Neuronal stem cell (in vitro differentiated cells): ENCODE results near the gene TTC28.

ENCODE experiments used
- DNase-seq: peaks from one replicate; pipeline ENCODE4 v3.0.0-alpha.2; 2013; ENCODE audit warnings: low spot score
- H2AFZ ChIP-seq: one replicate; pipeline ENCODE4 v1.6.1; 2013; ENCODE audit warnings: mild to moderate bottlenecking, low read length, inconsistent platforms
- H2AK5ac ChIP-seq: 2 replicates; pipeline ENCODE4 v1.6.1; 2013; ENCODE audit warnings: low read depth, mild to moderate bottlenecking, inconsistent platforms, low read length, moderate library complexity, mixed read lengths
- H2BK120ac ChIP-seq: 2 replicates; pipeline ENCODE4 v1.6.1; 2013; ENCODE audit warnings: low read depth, mild to moderate bottlenecking, inconsistent platforms, low read length, moderate library complexity, mixed read lengths
- H2BK12ac ChIP-seq: one replicate; pipeline ENCODE4 v1.6.1; 2013; ENCODE audit warnings: low read length, inconsistent platforms
- H2BK15ac ChIP-seq: 2 replicates; pipeline ENCODE4 v1.6.1; 2013; ENCODE audit warnings: mild to moderate bottlenecking, low read length, inconsistent platforms, mixed read lengths
- H2BK5ac ChIP-seq: one replicate; pipeline ENCODE4 v1.6.1; 2013; ENCODE audit warnings: inconsistent platforms, mild to moderate bottlenecking, low read length, moderate library complexity
- H3K14ac ChIP-seq: one replicate; pipeline ENCODE4 v1.6.1; 2013; ENCODE audit warnings: low read length, inconsistent platforms
- H3K18ac ChIP-seq: 2 replicates; pipeline ENCODE4 v1.6.1; 2013; ENCODE audit warnings: low read length, inconsistent platforms
- H3K23ac ChIP-seq: 2 replicates; pipeline ENCODE4 v1.6.1; 2013; ENCODE audit warnings: low read depth, mild to moderate bottlenecking, mixed read lengths, low read length, inconsistent platforms; ENCODE audit not compliant: poor library complexity
- H3K27ac ChIP-seq: replicated peaks from 3 replicates; pipeline ENCODE4 v1.5.1; 2013; ENCODE audit warnings: low read length, inconsistent platforms
- H3K27me3 ChIP-seq, 3 experiments: 2 replicates each; pipeline ENCODE4 v1.6.1; 2013; ENCODE audit warnings: low read length in 3 of 3, mild to moderate bottlenecking in 2 of 3, inconsistent platforms in 1 of 3, low read depth in 1 of 3, mixed read lengths in 1 of 3, moderate library complexity in 1 of 3; ENCODE audit not compliant: control insufficient read depth in 3 of 3, insufficient read depth in 3 of 3
- H3K36me3 ChIP-seq, 2 donors: replicated peaks in 1 of 2; 2 replicates each; pipeline ENCODE4 v1.6.1; 2013; ENCODE audit warnings: low read length in 2 of 2; ENCODE audit not compliant: control insufficient read depth in 2 of 2, insufficient read depth in 2 of 2
- H3K4ac ChIP-seq: 2 replicates; pipeline ENCODE4 v1.6.1; 2013; ENCODE audit warnings: inconsistent platforms, mild to moderate bottlenecking, low read length, moderate library complexity
- H3K4me1 ChIP-seq, 2 donors: 1 replicate in 1 of 2; 2 replicates in 1 of 2; pipeline ENCODE4 v1.6.1; 2013; ENCODE audit warnings: low read length in 2 of 2, low read depth in 1 of 2; ENCODE audit not compliant: control insufficient read depth in 2 of 2, insufficient read depth in 1 of 2
- H3K4me2 ChIP-seq: one replicate; pipeline ENCODE4 v1.6.1; 2013; ENCODE audit warnings: mild to moderate bottlenecking, low read length, inconsistent platforms; ENCODE audit not compliant: insufficient read depth, poor library complexity, severe bottlenecking
- H3K4me3 ChIP-seq, 2 donors: 2 replicates each; pipeline ENCODE4 v1.5.1; 2013; ENCODE audit warnings: low read length in 2 of 2, mild to moderate bottlenecking in 2 of 2, inconsistent platforms in 1 of 2, moderate library complexity in 1 of 2
- H3K79me1 ChIP-seq: one replicate; pipeline ENCODE4 v1.6.1; 2013; ENCODE audit warnings: low read depth, mild to moderate bottlenecking, inconsistent platforms, low read length, moderate library complexity
- H3K9ac ChIP-seq: one replicate; pipeline ENCODE4 v1.6.1; 2013; ENCODE audit warnings: mild to moderate bottlenecking, low read depth, low read length, inconsistent platforms; ENCODE audit not compliant: poor library complexity
- H3K9me3 ChIP-seq, 2 donors: replicated peaks in 1 of 2; 2 replicates each; pipeline versions ENCODE3 to v1.6.1; 2013; ENCODE audit warnings: low read length in 2 of 2, mild to moderate bottlenecking in 2 of 2, inconsistent platforms in 1 of 2, low read depth in 1 of 2, mixed read lengths in 1 of 2, moderate library complexity in 1 of 2; ENCODE audit not compliant: control insufficient read depth in 2 of 2, insufficient read depth in 1 of 2
- H4K8ac ChIP-seq: one replicate; pipeline ENCODE4 v1.6.1; 2013; ENCODE audit warnings: low read depth, mild to moderate bottlenecking, inconsistent platforms, low read length, moderate library complexity
- H4K91ac ChIP-seq: one replicate; pipeline ENCODE4 v1.6.1; 2013; ENCODE audit warnings: low read length, low read depth, mild to moderate bottlenecking, inconsistent platforms; ENCODE audit not compliant: poor library complexity
- WGBS, 2 donors: extraction: QIAGEN DNeasy Blood & Tissue Kit; methylation state at CpG; one replicate each; pipeline ENCODE4 v1.1.7; 2013; ENCODE audit warnings: missing lambda C conversion rate in 2 of 2, mixed read lengths in 1 of 2; ENCODE audit not compliant: insufficient read length in 2 of 2, insufficient replicate concordance in 1 of 2; ENCODE audit errors: extremely low coverage in 2 of 2; 5-methylcytosine and 5-hydroxymethylcytosine counted together

The TTC28 gene

GRCh38 chr22:28243539-28243938 lies 436.1 kb downstream of the TTC28 start:
- H2BK120ac ChIP-seq, result no peak overlapping the region
- H2BK15ac ChIP-seq, result no peak overlapping the region
- no peak overlapping the region for H4K8ac ChIP-seq
- no peak overlapping the region for H3K9ac ChIP-seq
- WGBS, 2 donors, result no CpG with 5 or more reads among the region's 3 CpGs
- no peaks in the 10 kb centered on the region for H3K27me3 ChIP-seq
- no peak overlapping the region for H3K27ac ChIP-seq
- H3K18ac ChIP-seq, result no peak overlapping the region
- H2AFZ ChIP-seq, result no peak overlapping the region
- H3K23ac ChIP-seq, result no peak overlapping the region
- H3K9me3 ChIP-seq, result peaks cover 0 to 2% of the 10 kb centered on the region in 2 donors
- H3K4me2 ChIP-seq, result no peak overlapping the region
- no peak overlapping the region for H2BK5ac ChIP-seq
- no peak for DNase-seq
- no peak overlapping the region for H4K91ac ChIP-seq
- peaks cover 6 to 16% of the 10 kb centered on the region in 2 donors for H3K4me1 ChIP-seq
- H3K79me1 ChIP-seq, result peaks cover 2% of the 10 kb centered on the region
- no peak overlapping the region for H3K14ac ChIP-seq
- H3K36me3 ChIP-seq, result no peaks in the 10 kb centered on the region
- H2AK5ac ChIP-seq, result no peak overlapping the region
- H3K4me3 ChIP-seq, result no peak overlapping the region
- H3K4ac ChIP-seq, result no peak overlapping the region
- H2BK12ac ChIP-seq, result no peak overlapping the region

- H2BK5ac ChIP-seq, result no peak overlapping the region
- no CpG with 5 or more reads among the region's 5 CpGs for WGBS, 2 donors
- H3K27me3 ChIP-seq, result no peaks in the 10 kb centered on the region
- H3K79me1 ChIP-seq, result peaks cover 2% of the 10 kb centered on the region
- no peaks in the 10 kb centered on the region for H3K36me3 ChIP-seq
- H3K27ac ChIP-seq, result no peak overlapping the region
- no peak overlapping the region for H3K14ac ChIP-seq
- peaks cover 0 to 8% of the 10 kb centered on the region in 2 donors for H3K9me3 ChIP-seq
- no peak overlapping the region for H4K8ac ChIP-seq
- H3K4ac ChIP-seq, result no peak overlapping the region
- H4K91ac ChIP-seq, result no peak overlapping the region
- H3K4me3 ChIP-seq, result no peak overlapping the region
- DNase-seq, result no peak
- H3K18ac ChIP-seq, result no peak overlapping the region
- no peak overlapping the region for H3K23ac ChIP-seq
- H2BK120ac ChIP-seq, result no peak overlapping the region
- no peak overlapping the region for H2AFZ ChIP-seq
- no peak overlapping the region for H2AK5ac ChIP-seq
- no peak overlapping the region for H3K9ac ChIP-seq
- no peak overlapping the region for H3K4me2 ChIP-seq
- H2BK12ac ChIP-seq, result no peak overlapping the region
- H3K4me1 ChIP-seq, result peaks cover 6 to 7% of the 10 kb centered on the region in 2 donors
- no peak overlapping the region for H2BK15ac ChIP-seq
Observed at GRCh38 chr22:28241656-28242290, 437.9 kb downstream of the TTC28 start.

GRCh38 chr22:28239941-28240340 lies 439.7 kb downstream of the TTC28 start:
- H3K9ac ChIP-seq, result no peak overlapping the region
- no peak overlapping the region for H2BK12ac ChIP-seq
- H4K8ac ChIP-seq, result no peak overlapping the region
- peaks cover 0 to 8% of the 10 kb centered on the region in 2 donors for H3K9me3 ChIP-seq
- H3K27ac ChIP-seq, result no peak overlapping the region
- no peak overlapping the region for H2BK120ac ChIP-seq
- H3K4me1 ChIP-seq, result peaks cover 4 to 7% of the 10 kb centered on the region in 2 donors
- no peak overlapping the region for H3K4me3 ChIP-seq
- H2AK5ac ChIP-seq, result no peak overlapping the region
- no peaks in the 10 kb centered on the region for H3K36me3 ChIP-seq
- H3K14ac ChIP-seq, result no peak overlapping the region
- no peak overlapping the region for H3K4ac ChIP-seq
- H3K79me1 ChIP-seq, result peaks cover 2% of the 10 kb centered on the region
- DNase-seq, result no peak
- no peaks in the 10 kb centered on the region for H3K27me3 ChIP-seq
- no peak overlapping the region for H3K18ac ChIP-seq
- H3K4me2 ChIP-seq, result no peak overlapping the region
- H3K23ac ChIP-seq, result no peak overlapping the region
- H2BK15ac ChIP-seq, result no peak overlapping the region
- H2BK5ac ChIP-seq, result no peak overlapping the region
- H2AFZ ChIP-seq, result no peak overlapping the region
- H4K91ac ChIP-seq, result no peak overlapping the region

GRCh38 chr22:28237783-28238182 lies 441.9 kb downstream of the TTC28 start:
- no peak overlapping the region for H3K9ac ChIP-seq
- no peak overlapping the region for H2BK15ac ChIP-seq
- H3K27me3 ChIP-seq, result no peaks in the 10 kb centered on the region
- no peak overlapping the region for H4K8ac ChIP-seq
- no peak overlapping the region for H4K91ac ChIP-seq
- H2BK120ac ChIP-seq, result no peak overlapping the region
- H2BK5ac ChIP-seq, result no peak overlapping the region
- peaks cover 0 to 8% of the 10 kb centered on the region in 2 donors for H3K9me3 ChIP-seq
- no peak overlapping the region for H3K14ac ChIP-seq
- H3K4me3 ChIP-seq, result no peak overlapping the region
- H2BK12ac ChIP-seq, result no peak overlapping the region
- no peak overlapping the region for H2AFZ ChIP-seq
- no peak overlapping the region for H3K18ac ChIP-seq
- H3K79me1 ChIP-seq, result no peaks in the 10 kb centered on the region
- no peak for DNase-seq
- no CpG with 5 or more reads among the region's 2 CpGs for WGBS, 2 donors
- no peak overlapping the region for H3K23ac ChIP-seq
- no peak overlapping the region for H2AK5ac ChIP-seq
- H3K4me1 ChIP-seq, result no peaks in the 10 kb centered on the region
- H3K27ac ChIP-seq, result no peak overlapping the region
- no peak overlapping the region for H3K4ac ChIP-seq
- no peaks in the 10 kb centered on the region for H3K36me3 ChIP-seq
- no peak overlapping the region for H3K4me2 ChIP-seq
